NCI-H2196 treated with DMSO at 0.1 percent for 48 hours (cell line): Measurements from ENCODE around the gene KLHL5.
"Not testable (repeated sequence)": the region's sequence is repeated elsewhere in the genome, so short reads cannot be mapped to it uniquely, and the experiment has no call there.

ENCODE experiments used
- DNase-seq: peaks from one replicate; lab custom pipeline; 2025; ENCODE audit not compliant: unreplicated experiment; lab: John Stamatoyannopoulos, UW

Gene KLHL5

DNA sequence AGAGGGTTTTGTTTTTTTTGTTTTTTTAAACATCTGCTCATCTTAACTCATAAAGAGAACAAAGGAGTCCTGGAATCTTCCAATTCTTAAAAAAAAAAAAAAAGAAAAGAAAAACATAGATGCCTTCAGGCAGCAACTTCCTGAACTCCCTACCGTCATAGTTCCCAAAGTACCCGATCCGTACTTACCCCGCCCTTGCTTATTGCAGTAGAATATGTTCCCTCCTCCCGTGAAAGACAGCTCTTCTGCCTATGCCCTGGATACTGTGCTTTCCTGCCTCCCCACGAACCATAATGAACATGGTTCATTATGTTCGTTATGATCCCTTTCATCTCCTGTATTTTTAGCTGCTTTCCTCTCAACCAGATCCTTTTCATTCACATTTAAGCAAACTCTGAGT lies 40.3 kb downstream of the KLHL5 start:
- DNase-seq = no peak

DNA sequence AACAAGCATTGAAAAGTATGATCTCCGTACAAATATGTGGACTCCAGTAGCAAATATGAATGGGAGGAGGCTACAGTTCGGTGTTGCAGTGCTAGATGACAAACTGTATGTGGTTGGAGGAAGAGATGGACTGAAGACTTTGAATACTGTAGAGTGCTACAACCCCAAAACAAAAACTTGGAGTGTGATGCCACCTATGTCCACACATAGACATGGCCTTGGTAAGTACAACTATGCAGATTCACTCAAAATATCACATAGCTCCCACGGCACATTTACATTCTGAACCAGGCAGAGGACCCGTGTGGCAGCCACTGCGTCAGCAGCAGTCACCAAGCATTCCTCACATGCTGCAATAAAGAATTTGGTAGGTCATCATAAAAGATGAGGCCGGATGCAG lies 41.3 kb downstream of the KLHL5 start:
- no peak for DNase-seq

DNA sequence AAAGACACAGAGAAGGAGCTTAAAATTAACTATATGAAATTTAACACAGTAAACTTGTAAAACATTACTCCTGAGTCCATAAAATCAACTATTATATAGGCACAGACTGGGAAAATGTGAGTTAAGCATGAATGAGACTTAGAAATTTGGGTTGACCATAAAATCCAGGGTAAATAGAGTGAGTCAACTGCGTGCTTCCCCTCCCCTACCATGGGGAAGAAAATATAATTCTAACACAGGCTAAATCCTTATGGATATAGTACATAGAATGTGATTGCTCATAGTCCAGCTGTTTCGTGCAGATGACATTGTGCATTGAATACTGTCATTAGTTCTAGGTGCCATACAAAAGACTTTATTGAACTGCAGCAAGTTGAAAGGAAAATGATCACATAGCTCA lies 42.2 kb downstream of the KLHL5 start:
- DNase-seq = no peak

DNA sequence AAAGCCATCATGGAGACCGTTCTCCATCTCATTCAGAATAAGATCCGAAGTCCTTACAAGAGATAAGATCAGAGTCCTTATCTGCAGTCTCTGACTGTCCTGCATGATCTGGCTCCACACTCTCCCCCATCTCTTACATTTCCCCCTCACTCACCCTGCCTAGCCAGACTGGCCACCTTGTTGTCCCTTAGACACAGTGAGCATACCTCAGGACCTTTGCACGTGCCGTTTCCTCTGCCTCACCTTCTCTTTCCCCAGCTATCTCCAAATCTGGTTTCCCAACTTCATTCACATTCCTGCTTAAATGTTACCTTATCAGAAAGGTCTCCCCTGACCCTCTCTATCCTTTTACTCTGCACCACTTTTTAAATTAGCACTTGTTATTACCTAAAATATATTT lies 44.0 kb downstream of the KLHL5 start:
- DNase-seq = no peak

DNA sequence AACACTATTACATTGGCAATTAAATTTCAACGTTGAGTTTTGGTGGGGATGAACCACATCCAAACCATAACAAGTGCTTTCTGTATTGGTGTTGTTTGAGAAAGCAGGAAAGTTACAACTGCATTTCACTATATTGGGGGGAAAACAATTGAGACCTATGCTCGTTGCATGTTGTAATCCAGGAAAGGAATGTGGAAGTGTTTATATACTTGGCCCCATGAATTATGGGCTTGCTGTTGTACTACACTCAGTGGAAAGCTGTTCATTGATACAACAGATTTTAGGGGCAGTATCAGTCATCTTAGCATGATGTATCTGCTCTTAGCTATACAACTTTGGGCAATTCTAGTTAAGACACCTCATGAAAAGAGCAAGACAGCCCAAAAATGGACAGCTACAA lies 52.4 kb downstream of the KLHL5 start:
- no peak for DNase-seq

DNA sequence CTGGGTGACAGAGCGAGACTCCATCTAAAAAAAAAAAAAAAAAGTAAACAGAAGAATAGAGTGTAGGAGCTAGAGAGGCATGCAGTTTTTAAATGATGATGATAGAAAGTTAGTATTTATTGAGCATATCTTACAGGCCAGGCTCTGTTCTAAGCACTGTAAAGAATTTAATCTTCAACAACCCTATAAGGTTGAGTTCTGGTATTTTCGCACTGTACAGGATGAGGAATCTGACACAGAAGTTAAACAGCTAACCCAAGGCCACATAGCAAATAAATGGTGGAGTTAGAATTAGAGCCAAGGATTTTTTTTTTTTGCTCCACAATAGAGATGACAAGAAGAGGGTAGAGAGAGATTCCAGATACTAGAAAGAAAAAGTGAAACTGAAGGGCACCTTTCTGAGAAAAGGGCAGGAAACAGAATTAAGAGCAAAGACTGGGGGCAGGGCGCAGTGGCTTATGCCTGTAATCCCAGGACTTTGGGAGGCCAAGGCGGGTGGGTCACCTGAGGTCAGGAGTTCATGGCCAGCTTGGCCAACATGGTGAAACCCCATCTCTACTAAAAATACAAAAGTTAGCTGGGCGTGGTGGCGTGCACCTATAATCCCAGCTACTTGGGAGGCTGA lies 56.1 kb downstream of the KLHL5 start:
- DNase-seq = no peak

DNA sequence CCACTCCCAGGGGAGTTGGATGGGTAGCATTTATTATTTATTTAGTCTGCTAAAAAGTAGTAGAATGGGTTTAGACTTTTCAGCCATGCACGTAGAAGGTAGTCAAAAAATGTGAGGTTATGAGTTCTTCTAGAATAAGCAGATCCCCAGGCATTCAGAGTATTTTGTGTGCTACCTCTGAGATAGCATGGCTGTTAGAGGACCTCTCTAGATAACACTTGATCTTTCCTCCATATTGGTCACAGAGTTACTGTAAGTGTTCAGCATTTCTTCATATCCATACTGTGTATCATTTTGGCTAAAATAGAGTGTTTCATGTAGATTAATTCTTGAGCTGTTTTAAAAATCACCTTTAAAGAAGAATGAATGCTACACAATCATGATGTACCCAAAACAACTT lies 58.4 kb downstream of the KLHL5 start:
- DNase-seq = no peak

DNA sequence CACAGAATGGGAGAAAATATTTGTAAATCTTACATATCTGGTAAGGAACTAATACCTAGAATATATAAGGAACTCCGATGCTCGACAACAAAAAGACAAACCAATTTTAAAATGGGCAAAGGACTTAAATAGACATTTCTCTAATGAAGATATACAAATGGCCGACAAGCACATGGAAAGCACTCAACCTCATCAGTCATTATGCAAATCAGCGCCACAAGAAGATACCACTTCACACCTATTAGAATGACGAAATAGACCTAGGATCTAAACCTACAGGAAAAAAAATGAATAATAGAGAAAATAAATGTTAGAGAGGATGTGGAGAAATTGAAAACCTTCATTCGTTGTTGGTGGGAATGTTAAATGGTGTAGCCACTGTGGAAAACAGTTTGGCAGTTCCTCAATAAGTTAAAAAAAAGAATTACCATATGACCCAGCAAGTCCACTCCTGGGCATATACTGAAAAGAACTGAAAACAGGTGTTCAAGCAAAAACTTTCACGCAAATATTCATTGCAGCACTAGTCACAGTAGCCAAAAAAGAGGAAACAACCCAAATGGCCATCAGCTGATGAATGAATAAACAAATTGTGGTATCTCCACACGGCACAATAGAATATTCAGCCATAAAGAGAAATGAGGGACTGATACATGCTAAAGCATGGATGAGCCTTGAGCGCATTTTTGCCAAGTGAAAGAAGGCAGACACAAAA lies 63.0 kb downstream of the KLHL5 start:
- no peak for DNase-seq

DNA sequence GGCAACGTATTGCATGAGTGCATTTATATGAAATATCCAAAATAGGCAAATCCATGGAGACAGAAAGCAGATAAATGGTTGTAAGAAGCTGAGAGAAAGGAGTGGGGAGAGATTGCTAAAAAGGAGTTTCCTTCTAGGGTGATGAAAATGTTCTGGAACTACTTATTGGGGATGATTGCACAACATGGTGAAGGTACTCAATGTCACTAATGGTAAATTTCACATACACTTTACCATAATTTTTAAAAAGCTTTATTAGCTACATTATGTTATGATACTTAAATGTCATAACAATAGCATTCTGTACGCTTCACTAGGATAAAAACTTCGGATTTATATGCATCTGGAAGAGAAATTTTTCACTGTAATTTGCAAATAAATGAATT lies 63.6 kb downstream of the KLHL5 start:
- no peak for DNase-seq

DNA sequence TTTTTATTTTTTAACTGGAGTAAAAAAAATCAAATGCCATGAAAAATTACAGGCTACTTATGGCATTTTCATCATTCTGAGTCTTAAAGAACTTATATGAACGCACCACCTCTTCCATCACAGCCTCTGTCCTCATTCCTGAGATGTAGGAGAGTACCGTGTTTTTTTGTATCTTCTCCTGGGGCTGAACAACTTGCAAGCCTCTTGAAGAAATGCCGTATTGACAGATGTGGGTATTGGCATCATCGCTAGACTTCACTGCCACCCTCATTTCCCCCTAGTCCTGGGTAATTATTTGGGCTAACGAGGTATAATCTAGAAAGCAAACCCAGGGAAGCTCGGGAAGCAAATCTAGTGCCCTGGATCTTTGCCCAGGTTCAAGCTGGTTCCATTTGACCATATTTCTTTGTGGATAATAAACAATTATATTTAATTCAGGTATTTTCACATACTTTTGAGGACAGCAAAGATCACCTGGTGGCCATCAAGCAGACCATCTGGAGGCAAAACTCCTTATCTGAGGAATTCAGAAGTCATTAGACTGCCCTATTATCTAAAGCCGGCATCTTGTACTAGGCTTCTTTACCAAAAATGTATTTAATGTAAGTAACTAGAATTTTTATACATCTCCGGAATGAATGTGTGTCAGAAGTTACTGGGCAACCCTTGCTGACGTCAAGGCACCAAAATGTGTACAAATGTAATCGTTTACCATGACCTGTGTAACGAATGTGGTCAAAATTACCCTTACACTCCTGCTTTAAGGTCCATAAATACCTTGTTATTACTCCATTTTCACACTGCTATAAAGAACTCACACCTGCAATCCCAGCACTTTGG lies 64.4 kb downstream of the KLHL5 start:
- no peak for DNase-seq

DNA sequence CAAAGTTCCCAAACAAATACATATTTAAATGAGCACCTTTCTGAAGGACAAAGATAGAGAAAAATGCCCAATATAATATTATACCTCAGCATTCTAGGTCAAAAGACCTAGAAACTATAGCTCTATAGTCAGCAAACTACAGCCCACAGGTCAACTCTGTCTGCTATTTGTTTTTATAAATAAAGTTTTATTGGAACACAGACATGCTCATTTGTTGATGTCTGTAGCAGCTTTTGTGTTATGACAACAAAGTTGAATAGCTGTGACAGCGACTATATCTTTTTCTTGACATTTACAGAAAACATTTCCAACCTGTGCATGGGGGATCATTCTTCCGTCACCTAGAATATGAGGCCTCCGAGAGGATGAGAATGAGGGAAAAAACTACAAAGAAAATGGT lies 71.6 kb downstream of the KLHL5 start:
- no peak for DNase-seq

DNA sequence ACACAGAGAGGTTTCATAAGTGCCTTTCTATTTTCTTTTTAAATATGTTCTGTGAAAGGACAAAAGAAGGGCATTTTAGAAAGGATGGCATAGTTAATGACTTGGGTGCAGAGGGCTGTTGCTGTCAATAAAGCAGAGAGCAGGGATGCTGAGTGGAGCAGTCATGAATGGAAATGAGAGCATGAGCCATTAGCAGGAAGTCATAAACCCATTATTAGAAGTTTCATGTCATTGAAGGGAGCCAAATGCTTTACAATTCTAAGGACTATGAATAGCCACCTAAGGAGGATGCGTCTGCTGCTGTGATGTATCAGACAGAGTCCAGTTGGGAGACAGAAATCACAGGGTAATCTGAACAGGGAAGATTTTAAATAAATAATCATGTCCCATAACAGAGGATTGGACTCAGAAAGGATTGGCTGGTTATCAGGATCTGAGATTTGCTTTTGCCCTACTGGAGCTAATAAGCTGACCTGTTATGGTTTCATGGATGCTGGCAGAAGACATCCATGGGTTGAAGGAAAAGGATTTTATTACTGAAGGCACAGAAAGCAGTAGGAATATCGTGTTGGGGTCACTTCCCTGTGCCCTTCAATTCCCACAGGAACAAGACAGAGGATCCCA lies 72.8 kb downstream of the KLHL5 start:
- no peak for DNase-seq

DNA sequence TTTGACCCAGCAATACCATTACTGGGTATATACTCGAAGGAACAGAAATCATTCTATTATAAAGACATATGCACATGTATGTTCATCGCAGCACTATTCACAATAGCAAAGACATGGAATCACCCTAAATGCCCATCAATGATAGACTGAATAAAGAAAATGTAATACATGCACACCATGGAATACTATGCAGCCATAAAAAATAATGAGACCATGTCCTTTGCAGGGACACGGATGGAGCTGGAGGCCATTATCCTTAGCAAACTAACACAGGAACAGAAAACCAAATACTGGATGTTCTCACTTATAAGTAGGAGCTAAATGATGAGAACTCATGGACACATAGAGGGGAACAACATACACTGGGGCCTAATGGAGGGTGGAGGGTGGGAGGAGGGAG lies 76.2 kb downstream of the KLHL5 start:
- not testable (repeated sequence) for DNase-seq

DNA sequence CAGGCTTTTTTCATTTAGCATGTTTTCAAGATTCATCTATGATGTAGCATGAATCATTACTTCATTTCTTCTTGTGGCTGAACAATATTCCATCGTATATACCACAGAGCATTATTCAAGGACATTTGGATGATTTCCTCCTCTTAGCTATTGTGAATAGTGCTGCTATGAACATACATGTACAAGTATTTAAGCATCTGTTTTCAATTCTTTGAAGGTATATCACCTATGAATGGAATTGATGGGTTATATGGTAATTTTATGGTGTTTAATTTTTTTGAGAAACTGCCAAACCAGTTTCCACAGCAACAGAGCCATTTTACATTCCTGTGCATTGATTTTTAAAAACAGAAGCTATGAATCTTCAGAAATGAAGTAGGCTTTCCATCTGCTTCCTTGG lies 84.2 kb downstream of the KLHL5 start:
- no peak for DNase-seq

DNA sequence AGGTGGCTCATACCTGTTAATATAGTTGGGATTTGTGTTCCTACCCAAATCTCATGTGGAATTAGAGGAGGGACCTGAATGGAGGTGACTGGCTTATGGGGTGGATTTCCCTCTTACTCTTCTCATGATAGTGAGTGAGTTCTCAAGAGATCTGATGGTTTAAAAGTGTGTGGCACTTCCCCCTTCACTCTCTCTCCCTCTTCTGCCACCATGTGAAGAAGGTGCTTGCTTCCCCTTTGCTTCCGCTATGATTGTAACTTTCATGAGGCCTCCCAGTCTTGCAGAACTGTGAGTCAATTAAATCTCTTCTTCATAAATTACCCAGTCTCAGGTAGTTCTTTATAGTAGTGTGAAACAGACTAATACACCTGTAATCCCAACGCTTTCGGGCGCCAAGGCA lies 92.0 kb downstream of the KLHL5 start:
- no peak for DNase-seq

DNA sequence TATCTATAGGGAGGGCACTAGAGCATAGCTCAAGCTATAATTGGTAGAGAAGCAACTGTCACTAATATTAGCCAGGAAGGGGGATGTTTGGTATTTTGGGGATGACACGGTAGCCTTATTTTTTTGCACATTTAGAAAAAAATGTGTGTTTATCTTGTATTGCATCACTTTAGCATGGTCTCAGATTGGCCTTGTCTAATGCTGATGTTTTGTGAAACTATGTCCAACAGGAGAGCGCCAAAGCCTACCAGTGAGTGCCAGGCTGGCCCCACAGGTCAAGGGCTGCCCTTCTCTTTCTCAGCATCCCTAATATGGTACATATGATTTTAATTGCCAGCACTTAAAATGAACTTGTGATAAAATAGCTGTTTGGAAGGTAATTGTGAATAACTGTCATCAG lies 95.5 kb downstream of the KLHL5 start:
- DNase-seq = no peak

DNA sequence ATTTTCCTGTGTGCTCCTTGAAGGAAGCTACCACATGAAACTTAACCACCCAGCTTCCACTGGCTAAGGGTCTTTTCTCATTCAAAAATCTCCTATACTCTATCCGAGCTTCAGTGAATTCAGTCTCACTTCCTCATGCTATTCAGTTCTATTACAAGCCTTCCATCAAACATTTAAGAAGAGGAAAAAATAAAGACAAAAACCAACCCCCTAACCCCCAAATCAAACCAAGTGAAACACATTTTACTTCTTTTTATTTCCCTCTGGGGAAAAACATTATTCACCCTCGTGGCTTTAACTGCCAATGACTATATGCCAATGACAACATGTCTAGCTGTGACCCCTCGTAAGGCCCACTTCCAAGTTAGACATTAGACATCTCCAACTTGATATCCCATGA lies 104.1 kb downstream of the KLHL5 start:
- no peak for DNase-seq

DNA sequence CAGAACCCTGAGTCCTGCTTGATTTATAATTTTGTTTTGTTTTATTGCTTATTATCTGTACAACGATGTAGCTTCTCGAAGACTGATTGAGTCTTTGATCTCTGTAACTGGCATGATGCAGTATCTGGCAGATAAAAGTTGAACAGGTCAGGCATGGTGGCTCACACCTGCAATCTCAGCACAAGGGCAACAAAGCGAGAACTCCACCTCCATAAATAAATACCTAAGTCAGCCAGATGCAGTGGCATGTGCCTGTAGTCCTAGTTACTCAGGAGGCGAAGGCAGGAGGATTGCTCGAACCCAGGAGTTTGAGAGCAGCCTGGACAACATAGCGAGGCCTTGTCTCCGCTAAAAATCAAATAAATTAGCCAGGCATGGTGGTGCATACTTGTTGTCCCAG lies 104.6 kb downstream of the KLHL5 start:
- DNase-seq = no peak

DNA sequence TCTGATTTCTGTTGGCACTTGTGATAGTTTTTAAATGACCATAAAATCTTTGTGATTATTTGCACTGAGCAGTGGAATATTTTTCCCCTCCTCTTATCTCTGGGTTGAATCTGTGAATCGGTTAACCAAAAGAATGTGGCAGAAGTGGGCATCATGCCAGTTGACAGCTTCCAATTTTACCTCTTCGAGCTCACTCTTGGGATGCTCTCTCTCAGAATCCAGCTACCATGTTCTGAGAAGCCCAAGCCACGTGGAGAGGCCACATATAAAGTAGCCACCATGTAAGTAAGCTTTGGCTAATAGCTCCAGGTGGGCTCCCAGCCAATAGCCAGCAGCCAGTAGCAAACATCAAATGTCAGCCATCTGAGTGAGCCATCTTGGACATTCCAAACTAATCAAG lies 107.4 kb downstream of the KLHL5 start:
- DNase-seq = no peak

DNA sequence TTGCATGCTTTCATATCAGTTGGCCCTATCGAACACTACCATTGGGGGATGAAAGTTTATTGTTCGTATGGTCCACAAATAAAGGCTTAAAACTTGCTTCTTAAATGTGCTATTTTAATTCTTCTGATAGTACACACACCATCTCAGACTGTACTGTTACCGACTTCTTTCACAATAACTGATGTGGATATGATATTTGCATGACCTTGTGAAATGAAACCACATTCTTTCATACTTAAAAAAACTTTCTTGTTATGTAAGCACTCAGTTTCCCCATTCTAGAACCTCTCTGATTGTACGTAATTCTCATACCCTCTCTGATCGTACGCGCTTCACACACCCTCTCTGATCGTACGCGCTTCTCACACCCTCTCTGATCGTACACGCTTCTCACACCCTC lies 108.3 kb downstream of the KLHL5 start:
- no peak for DNase-seq
